ENCODE results near the gene NRP1.

- TF ChIP-seq CTCF (IDR thresholded peaks at IDR 0.05), result no peak
- TF ChIP-seq POLR2A (IDR thresholded peaks at IDR 0.05), result no peak
Observed at GRCh38 chr10:33286157-33286934, 48.1 kb downstream of the NRP1 start.

Measured in lower leg skin (tissue), 3 donors.